Ovary (tissue), 9 donors: ENCODE measurements around the gene TSFM. TPM values are rescaled to one million over a fixed set of nuclear protein-coding genes. Genes with fewer than 3 reads are reported as not detected.
A peak's percentile ranks its signal among the peaks of the same experiment; 100 is the strongest.
"Not testable (repeated sequence)": the region's sequence is repeated elsewhere in the genome, so short reads cannot be mapped to it uniquely, and the experiment has no call there.

Source experiments
- DNase-seq, 5 donors: peaks; one replicate each; pipeline ENCODE4 v3.0.0-alpha.2; 2019 to 2020
- H3K27ac ChIP-seq, 2 donors: fragments of 200-600 bp; one replicate each; pipeline versions ENCODE4 v1.5.1 to v1.8.0; 2019 to 2022
- H3K27me3 ChIP-seq: fragments of 200-600 bp; one replicate; pipeline ENCODE4 v1.8.0; 2022
- H3K36me3 ChIP-seq: fragments of 200-600 bp; sonication (generic); one replicate; pipeline ENCODE4 v1.5.1; 2019
- H3K4me1 ChIP-seq: one replicate; pipeline ENCODE4 v1.8.1; 2013; ENCODE audit warnings: mild to moderate bottlenecking, moderate library complexity; ENCODE audit not compliant: insufficient read depth
- H3K4me3 ChIP-seq: fragments of 200-600 bp; sonication (generic); one replicate; pipeline ENCODE4 v1.5.1; 2017
- H3K9me3 ChIP-seq, 2 donors: fragments of 200-600 bp in 1 of 2; sonication (generic) in 1 of 2; one replicate each; pipeline versions ENCODE4 v1.5.1 to v1.8.1; 2013 to 2019; ENCODE audit warnings: mild to moderate bottlenecking in 1 of 2, moderate library complexity in 1 of 2
- CTCF ChIP-seq, 3 donors: fragments of 450-650 bp in 2 of 3; fragments of 200-600 bp in 1 of 3; IDR thresholded peaks; one replicate each; pipeline versions ENCODE4 v1.5.1 to v1.8.0; 2016 to 2022; ENCODE audit warnings: antibody characterized with exemption in 3 of 3, mild to moderate bottlenecking in 1 of 3
- EP300 ChIP-seq: sonication (generic); formaldehyde crosslinking; IDR thresholded peaks from one replicate; pipeline ENCODE4 v1.6.1; 2017; ENCODE audit warnings: antibody characterized with exemption
- POLR2A ChIP-seq: fragments of 450-650 bp; IDR thresholded peaks from one replicate; pipeline ENCODE4 v1.6.1; 2017; ENCODE audit warnings: antibody characterized with exemption, mild to moderate bottlenecking, moderate library complexity
- WGBS, 3 donors: extraction: QIAGEN DNeasy Blood & Tissue Kit in 1 of 3; methylation state at CpG; one replicate each; pipeline versions ENCODE4 v1.1.5 to v1.1.7; 2013 to 2017; 5-methylcytosine and 5-hydroxymethylcytosine counted together
- intact Hi-C, 4 donors: fragments of 100-400 bp; cut with DNase I; formaldehyde crosslinking; loops; one replicate each; pipeline versions ENCODE4 v1.11.0 to v1.15.1; 2022 to 2023
- polyA plus RNA-seq, 2 donors: library from polyadenylated mRNA; stranded (reverse); fragments of 200-250 nt in 1 of 2; fragments of 350-450 nt in 1 of 2; fragmentation: Illumina TruSeq in 1 of 2; extraction: RNeasy Lipid Tissue Mini Kit (QIAGEN cat#74804) in 1 of 2; gene quantifications; one replicate each; pipeline ENCODE4 v1.2.3, GENCODE V29; 2013 to 2014
- total RNA-seq, 7 donors: library from RNA; depleted of rRNA in 2 of 7; stranded (reverse); fragments of >200 nt in 2 of 7; fragmentation: NEBNext Ultra II Directional in 3 of 7; extraction: Animal tissue kit (Norgen Biotek cat#: 25700) in 3 of 7; gene quantifications; one replicate each; pipeline versions ENCODE4 v1.1.0 to v1.2.4, GENCODE V29; 2016 to 2023
- donor health status: DM: no; HTN: no; CAD: no; lungs with moderate emphysema.
- donor health status: DM: no; HTN: no; CAD: no.
- donor health status: Bipolar disorder and iron deficiency.
- donor health status: DM: yes; HTN: yes; CAD: no.
- donor health status: DM: no; HTN: no; CAD: no.
- donor health status: DM: yes; HTN: yes; CAD: no.

Gene TSFM
- total and polyA plus RNA-seq, 9 donors: 13.2 to 28.1 (median 20.1) TPM

GRCh38 chr12:57821015-57821414 is 38.4 kb downstream of the TSFM start:
- peak in 2 of 5 donors; percentile 25 to 29 for DNase-seq
- intact Hi-C loops, H3K9me3 ChIP-seq, H3K27me3 ChIP-seq, H3K27ac ChIP-seq, H3K4me1 ChIP-seq, H3K4me3 ChIP-seq, H3K36me3 ChIP-seq: not testable (repeated sequence)
- WGBS, 3 donors: 55 to 59% (median 58%) methylated on average over 5 of the region's 5 CpGs

GRCh38 chr12:57821474-57822214 is 39.1 kb downstream of the TSFM start:
- intact Hi-C loops: no loop called here

GRCh38 chr12:57822392-57823130 is 40.0 kb downstream of the TSFM start:
- H3K36me3 ChIP-seq: no peaks in the 10 kb centered on the region
- H3K27ac ChIP-seq: no peak overlapping the region

More at GRCh38 chr12:57821474-57822214, 39.1 kb downstream of the TSFM start:
- TF ChIP-seq POLR2A: no peak
- TF ChIP-seq CTCF (IDR thresholded peaks at IDR 0.05): no peak
- no peak for TF ChIP-seq EP300
- Histone ChIP-seq H3K36me3 (no peaks in the 10 kb centered on the region), H3K9me3 (no peaks in the 10 kb centered on the region), H3K4me1 (peaks cover 5% of the 10 kb centered on the region), H3K27me3 (no peaks in the 10 kb centered on the region), H3K4me3 (no peak overlapping the region), H3K27ac (no peak overlapping the region)
- 75 to 77% (median 75%) methylated on average over 10 of the region's 10 CpGs for WGBS, 3 donors
- DNase-seq: peak in 2 of 5 donors; percentile 18 to 34

GRCh38 chr12:57823131-57823907 is 40.7 kb downstream of the TSFM start:
- no peak for TF ChIP-seq POLR2A
- TF ChIP-seq EP300: no peak
- no peak for TF ChIP-seq CTCF (IDR thresholded peaks at IDR 0.05)
- Histone ChIP-seq H3K27ac (no peak overlapping the region), H3K9me3 (no peaks in the 10 kb centered on the region), H3K27me3 (no peaks in the 10 kb centered on the region), H3K4me1 (no peaks in the 10 kb centered on the region), H3K36me3 (no peaks in the 10 kb centered on the region), H3K4me3 (no peak overlapping the region)
- DNase-seq: peak in 1 of 5 donors; percentile 21
- intact Hi-C loops: no loop called here
- 73 to 80% (median 79%) methylated on average over 17 of the region's 17 CpGs for WGBS, 3 donors

More at GRCh38 chr12:57822392-57823130, 40.0 kb downstream of the TSFM start:
- Histone ChIP-seq H3K4me1 (peaks cover under 1% of the 10 kb centered on the region), H3K4me3 (no peak overlapping the region), H3K9me3 (no peaks in the 10 kb centered on the region), H3K27me3 (no peaks in the 10 kb centered on the region)
- intact Hi-C loops: no loop called here
- no peak for TF ChIP-seq EP300
- no peak for TF ChIP-seq POLR2A
- no peak for TF ChIP-seq CTCF (IDR thresholded peaks at IDR 0.05)
- 68 to 70% (median 70%) methylated on average over 10 of the region's 10 CpGs for WGBS, 3 donors
- peak in 2 of 5 donors; percentile 12 to 18 for DNase-seq
